ENCODE measurements around the gene TCF4. TPM values are rescaled to one million over a fixed set of nuclear protein-coding genes. Genes with fewer than 3 reads are reported as not detected.

Gene TCF4
- total RNA-seq, 1 donor from 2014 or later, result 48.1 TPM

DNA sequence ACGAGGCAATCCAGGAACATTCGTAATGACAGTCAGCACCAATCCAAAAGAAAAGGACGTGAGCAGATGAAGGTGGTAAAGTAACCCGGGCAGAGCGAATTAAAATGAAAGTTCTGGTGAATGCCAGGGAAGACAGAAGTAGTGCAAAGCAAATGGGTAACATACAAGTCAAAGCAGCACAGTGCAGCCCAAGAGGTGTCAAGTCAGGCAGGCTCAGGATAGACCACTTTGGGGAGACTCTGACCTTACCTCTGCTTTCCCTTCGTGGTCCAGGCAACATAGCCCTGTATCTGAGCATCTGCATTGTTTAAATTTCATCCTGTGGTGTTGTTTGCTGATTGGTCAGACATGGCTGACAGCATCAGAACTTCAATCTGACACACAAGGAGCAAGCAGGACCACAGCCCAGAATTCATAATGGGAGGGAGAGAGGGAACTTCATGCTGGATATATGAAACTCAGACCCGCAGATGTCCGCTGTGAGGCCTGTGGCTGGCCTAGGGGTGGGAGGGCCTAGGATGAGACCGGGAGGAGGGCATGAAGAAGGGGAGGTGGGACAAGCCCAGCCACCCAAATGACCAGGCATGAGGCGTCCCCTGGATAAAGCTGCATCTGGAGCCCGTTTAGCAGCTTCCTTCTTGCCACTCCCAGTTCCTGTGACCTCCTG, 285.7 kb downstream of the TCF4 start:
- DNase-seq (ENCODE audit: low read depth), result no peak

GRCh38 chr18:55301824-55302166, 286.2 kb downstream of the TCF4 start:
- DNase-seq (ENCODE audit: low read depth), result no peak

- DNase-seq (ENCODE audit: low read depth), result no peak
Measured at GRCh38 chr18:55300936-55301531, 287.0 kb downstream of the TCF4 start.

- no peak for DNase-seq (ENCODE audit: low read depth)
Measured at GRCh38 chr18:55300421-55300935, 287.5 kb downstream of the TCF4 start.

DNA sequence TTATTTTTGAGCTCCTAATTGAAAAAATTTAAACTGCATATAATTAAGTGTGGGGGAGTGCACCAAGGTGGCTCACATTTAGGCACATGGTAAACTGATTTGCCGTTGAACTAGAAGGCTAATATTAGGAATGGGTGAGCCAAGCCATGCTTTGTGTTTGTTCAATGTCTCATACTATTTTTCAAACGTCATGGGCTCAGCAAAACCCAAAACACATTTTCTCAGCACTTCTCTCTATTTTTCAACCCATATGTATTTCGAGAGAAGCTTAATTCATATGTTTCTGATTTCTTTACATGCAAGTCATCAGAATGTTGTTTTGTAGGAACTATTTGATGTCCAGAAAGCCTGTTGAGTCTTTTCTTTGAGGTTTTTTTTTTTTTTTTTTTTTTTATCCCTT, 291.2 kb downstream of the TCF4 start:
- DNase-seq (ENCODE audit: low read depth), result no peak

- no peak for DNase-seq (ENCODE audit: low read depth)
Measured at GRCh38 chr18:55296115-55296514, 291.9 kb downstream of the TCF4 start.

GRCh38 chr18:55290898-55291297, 297.1 kb downstream of the TCF4 start:
- no peak for DNase-seq (ENCODE audit: low read depth)

- DNase-seq (ENCODE audit: low read depth), result no peak
Measured at GRCh38 chr18:55289775-55290174, 298.2 kb downstream of the TCF4 start.

GRCh38 chr18:55289048-55289447, 298.9 kb downstream of the TCF4 start:
- no peak for DNase-seq (ENCODE audit: low read depth)

DNA sequence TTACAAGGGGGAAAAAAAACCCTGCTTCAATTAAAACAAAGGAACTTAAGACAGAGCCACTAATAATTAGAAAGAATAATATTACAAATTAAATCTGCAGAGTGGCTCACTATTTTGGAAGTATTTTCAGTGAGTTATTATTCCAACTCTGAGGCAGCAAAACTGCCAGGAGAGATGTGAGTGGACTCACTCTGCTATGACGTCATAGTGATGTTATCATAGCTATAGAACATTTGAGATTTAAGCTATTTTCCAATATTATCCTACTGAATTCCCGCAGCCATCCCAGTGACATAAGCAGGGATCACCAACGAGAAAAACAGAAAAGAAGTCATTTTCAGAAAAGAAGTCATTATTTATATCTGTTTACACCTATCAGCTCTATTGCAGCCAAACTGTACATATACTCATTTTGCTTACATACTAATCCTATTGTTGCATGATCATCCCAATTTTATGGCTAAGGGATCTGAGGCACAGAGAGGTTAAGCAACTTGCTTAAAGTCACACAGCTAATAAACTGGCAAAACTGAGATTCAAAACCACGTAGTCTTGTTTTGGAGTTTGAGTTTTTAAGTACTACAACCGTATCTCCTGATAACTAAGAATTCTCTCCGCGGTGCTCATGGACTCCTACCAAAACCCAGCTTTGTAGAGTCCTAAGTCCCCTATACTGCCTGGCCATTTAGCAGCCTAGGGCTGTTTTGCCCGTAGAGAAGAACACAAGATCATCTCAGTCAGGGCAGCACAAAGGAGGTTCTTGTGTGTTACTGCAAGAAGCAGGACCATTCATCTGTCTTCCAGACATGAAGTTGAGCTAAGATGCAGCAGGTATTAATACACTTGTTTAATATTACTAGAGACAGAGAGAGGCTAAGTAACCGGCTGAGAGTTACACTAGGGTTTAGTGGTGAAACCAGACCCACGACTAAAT, 299.8 kb downstream of the TCF4 start:
- DNase-seq (ENCODE audit: low read depth), result no peak

DNA sequence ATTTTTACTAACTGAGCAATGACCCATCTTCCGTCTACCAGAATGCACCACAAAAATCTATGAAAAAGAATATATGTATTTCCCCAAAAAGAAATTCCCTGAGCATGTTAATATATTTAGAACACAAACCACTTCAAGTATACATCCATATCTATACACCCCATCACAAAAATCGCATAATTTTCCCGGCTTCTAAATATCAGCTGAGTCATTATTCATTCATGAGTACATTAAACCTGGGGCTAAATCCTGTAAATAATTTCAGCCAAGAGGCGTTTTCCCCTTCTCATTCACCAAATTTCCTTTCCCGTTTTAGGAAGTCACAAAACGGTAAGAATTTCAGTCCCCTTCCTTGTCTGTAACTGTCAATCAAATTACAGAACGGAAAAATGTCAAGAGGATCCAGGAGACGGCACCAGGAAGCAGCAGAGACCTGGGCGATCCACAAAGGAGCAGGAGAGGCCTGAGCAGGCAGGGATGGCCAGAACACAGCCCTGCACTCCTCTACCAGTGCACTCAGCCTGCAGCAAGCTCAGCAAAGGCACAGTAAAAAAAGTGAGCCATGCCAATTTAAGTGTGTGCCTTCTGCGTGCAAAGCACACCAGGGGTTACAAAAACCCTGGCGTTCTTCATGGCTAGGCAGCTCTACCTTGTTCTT, 300.7 kb downstream of the TCF4 start:
- no peak for DNase-seq (ENCODE audit: low read depth)

- DNase-seq (ENCODE audit: low read depth), result no peak
Measured at GRCh38 chr18:55286257-55286825, 301.7 kb downstream of the TCF4 start.

DNA sequence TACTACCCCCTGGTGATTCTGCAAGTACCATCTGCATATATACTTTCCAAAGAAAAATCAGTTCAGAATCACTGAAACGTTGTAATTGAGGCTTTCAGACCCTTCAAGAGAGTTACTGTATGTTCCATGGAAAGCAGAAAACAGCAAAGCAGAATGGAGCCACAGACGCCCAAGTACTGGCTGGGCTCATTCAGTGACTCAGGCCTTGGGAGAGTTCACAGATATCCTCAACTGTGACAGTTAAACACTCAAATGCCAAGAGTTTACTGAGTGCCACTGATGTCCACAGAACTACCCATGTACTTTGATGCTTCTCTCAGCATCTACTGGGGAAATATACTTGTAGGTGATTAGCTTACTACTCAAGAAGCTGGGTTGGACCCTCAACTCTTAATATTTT, 303.4 kb downstream of the TCF4 start:
- DNase-seq (ENCODE audit: low read depth), result no peak

- DNase-seq (ENCODE audit: low read depth), result no peak
Measured at GRCh38 chr18:55283309-55283708, 304.7 kb downstream of the TCF4 start.

DNA sequence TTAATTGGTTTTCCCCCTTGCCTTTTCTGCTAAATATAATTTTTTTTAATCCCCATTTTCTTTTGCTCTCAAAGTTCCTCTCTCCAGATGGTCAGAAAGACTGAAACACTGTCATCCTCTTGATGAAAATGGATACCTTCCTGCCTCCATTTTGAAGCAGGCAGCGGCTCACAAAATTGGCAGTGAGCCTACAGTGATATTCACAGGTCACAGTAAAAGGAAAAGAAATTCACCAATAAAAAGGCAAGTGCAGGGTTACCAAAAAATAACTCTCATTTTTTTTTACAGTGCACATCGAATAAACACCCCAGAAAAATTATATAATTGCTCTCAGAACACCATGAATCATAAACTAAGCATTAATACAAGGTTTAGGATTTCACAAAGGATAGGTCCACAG, 307.5 kb downstream of the TCF4 start:
- peak; percentile 32 for DNase-seq (ENCODE audit: low read depth)

DNA sequence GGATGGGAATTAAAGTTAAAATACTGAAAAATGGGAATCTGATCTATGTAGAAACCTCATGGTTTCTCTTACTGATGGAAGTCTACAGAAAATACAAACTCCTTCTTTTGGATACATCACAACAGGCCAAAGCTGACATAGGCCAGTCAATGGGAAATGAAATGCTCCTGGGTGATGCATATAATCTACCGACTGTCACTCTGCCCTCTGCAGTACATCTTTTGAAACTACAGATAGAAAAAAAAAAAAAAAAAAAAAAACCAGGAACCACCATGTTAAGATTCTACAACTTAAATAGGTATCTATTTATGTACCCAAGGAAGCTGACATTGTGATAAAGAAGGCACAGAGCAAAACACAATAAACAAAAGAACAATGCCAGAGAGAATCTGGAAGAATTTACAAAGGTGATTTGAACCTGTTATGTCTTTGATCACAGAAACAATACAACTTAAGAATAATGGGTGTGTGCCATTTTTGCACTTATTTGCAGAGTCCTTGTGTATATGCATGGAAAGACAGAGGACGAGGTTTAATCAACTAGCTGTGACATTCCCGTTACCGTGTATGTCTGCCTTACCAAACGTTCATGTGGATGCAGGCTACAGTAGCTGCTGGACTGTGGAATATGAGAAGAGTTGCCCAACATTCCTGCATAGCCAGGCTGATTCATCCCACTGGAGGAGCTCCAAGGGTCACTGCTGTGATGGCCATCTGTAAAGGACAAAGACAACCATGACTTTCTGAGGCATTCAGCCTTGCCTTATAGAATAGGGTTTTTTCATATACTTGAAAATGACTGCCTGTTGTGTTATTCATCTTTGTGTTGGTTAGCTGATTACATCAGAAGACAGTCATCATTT, 312.7 kb downstream of the TCF4 start:
- DNase-seq (ENCODE audit: low read depth), result peak; percentile 90

DNA sequence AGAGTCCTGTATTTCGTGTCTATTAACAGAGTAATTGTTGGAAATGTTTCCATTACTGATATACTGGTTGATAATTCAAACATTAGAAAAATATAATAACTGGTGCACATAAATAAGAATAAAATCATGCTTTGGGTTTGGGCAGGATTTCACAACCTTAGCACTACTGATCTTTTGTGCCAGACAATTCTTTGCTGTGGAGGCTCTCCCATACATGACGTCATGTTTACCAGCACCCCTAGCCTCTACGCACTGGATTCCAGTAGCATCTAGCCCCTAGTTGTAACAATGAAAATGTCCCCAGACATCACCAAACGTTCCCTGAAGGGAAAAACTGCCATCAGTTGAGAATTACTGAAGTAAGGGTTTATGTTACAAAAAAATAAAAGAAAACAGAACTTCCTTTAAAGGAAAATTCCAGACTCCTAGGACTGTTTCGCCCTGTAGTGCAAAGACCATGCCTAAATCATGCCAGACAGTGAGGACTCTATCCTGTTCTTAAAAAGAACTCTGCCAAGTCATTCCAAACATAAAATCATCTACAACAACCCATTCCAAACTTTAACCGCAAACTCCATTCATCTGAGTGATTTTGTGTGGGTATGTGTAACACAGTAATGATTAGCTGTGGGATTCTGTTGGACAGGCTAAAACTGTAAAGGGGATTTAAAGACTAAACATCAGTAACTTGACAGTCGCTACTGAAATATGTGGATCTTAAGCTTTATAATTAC, 315.3 kb downstream of the TCF4 start:
- peak; percentile 72 for DNase-seq (ENCODE audit: low read depth)

- DNase-seq (ENCODE audit: low read depth), result no peak
Measured at GRCh38 chr18:55269622-55270021, 318.4 kb downstream of the TCF4 start.

- no peak for DNase-seq (ENCODE audit: low read depth)
Measured at GRCh38 chr18:55268628-55269275, 319.2 kb downstream of the TCF4 start.
